ENCODE data around the gene C6orf163.

C6orf163 gene

DNA sequence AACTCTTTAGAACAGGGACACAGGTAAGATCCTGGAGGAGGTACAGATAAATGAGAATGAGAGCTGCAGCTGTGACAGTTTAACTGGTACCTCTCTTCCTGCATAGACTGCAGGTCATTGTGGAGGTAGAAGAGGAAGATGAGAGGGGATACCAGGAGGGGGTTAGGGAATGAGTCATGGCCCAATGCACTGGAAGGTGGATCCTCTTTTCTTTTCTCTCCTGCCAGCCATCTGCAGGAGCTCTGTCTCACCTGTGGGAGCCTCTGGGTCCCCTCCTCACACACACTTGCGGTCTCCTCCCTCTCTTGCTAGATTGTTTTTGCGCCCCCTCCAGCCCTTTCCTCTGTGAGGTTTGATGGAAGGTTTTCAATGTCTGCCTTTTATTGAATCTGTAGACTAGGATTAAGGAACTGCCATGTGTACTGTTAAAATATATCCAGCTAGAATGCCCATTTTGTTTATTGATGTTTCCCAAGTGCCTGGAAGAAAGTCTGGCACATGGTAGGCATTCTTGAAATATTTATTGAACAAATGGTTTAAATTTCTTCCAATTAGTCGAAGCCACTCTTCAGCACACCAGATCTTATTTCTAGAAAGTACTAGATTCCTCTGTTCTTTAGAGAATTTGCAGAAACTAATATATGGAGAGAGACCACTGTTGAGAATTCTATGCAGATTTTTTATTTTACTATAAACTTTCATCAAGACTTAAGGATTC lies 13.0 kb downstream of the C6orf163 start:
- no peak for DNase-seq

DNA sequence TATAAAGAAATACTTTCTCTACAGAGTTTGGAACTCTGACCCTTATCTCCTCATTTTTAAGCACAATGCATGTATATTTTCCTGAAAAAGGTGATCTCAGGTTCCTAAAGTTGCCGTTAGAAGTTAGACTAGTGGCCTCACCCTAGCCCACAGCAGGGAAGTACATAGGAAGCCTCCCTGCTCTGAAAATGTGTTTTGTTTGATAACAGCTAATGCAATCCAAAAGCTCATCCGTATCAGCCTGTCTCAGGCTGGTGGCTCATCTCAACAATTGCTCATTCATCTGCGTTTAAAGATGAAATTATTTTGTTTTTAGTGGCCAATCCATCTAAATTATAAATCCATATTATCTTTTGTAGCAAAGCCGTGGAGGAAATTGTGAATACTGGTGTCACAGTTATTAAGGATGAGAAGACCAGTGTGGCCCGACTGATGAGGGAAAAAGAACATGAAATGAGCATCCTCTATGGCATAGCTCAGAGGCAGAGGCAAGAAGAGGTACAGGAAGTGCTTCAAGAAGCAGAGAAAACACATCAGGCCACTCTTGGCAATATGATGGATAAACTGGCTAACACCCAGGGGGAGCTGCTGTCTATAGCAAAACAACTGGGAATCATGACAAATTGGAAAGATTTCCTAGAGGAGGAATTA lies 20.1 kb downstream of the C6orf163 start:
- DNase-seq: peak; percentile 89

DNA sequence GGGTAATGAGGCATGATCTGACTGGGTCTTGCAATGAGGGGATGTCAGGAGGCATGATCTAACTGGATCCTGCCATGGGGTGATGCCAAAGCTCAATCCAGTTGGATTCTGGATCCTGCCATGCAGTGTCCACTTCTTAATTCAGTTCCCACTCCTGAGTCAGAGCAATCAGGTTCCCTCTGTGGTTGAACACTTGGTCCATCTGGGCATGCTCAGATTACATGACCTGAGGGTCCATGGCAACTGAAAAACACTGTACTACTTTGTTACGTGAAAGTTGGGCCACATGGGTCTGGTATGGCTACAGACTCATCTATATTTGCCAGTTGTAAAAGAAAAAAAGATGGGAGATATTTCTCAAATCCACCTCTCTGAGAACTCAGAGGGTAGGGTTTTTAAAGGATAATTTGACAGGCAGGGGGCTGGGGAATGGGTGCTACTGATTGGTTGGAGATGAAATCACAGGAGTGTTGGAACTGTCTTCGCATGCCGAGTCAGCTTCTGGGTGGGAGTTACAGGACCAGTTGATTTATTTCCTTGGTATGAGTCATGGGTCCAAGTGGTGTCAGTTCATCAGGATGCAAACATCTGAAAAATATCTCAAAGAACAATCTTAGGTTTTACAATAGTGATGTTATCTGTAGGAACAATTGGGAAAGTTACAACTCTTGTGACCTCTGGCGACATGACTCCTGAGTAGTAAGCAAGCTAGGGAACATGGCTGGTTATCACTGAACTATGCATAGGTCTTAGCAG lies 21.6 kb downstream of the C6orf163 start:
- peak; percentile 3 for DNase-seq

DNA sequence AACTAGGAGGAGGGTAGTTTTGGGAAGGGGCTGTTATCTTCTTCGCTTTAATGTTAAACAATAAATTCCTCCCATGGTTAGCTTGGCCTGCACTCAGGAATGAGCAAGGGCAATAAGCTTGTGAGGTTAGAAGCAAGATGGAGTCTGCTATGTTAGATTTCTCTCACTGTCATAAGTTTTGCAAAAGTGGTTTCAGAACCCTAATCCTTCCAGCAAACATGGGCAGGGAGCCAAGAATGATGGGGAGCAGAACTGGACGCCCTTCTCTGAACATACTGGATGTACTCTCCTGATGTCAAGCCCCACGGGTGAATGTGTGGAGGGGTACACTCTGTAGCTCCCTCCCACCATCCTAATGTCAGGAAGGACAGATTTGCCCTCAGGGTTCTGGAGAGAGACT lies 22.3 kb downstream of the C6orf163 start:
- DNase-seq: no peak

DNA sequence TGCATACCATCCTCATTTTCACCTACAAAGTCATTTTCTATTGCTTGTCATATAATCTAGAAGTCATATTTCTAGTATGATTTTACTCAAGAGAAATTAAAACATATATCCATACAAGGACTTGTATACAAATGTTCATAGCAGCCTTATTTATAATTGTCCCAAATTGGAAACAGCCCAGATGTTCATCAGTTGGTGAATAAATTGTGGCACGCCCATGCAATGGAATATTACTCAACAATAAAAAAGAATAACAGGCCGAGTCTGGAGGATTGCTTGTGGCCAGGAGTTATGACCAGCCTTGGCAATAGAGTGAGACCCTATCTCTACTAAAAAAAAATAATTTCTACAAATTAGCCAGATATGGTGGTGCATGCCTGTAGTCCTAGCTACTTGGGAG lies 28.8 kb downstream of the C6orf163 start:
- no peak for DNase-seq

DNA sequence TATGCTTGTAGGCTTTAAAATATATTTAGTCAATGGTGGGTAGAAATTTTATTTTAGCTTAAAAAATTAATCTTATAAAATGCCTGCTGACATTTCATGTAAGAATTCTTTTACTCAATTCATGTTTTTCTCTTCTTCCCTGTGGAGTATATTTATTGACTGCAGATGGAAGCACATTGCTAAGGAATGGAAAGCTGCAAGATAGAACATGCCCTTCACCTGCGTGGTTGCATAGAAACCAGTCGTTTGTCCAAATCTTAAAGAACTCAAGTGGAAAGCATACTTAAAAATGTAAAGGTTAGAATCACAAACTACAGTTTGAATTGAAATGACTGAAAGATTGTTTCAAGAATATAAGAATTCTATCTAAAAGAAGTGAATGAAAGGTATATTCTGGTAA lies 30.7 kb downstream of the C6orf163 start:
- DNase-seq: no peak

DNA sequence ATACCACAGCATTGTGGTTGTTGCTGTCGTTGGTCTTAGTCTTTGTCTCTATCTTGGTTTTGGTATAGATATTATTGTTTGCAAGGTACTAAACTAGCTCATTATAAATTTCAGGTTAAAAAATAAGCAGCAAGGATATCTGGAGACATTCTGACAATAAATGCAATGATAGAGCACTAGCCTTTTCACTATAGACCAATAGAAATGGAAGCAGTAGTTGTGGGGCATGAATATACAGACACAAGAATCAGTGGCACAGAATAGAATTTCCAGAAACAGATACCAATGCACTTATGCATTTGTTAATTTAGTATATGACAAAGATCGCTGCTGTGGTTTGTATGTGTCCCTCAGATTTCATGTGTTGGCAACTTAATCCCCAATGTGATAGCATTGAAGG lies 32.0 kb downstream of the C6orf163 start:
- no peak for DNase-seq

DNA sequence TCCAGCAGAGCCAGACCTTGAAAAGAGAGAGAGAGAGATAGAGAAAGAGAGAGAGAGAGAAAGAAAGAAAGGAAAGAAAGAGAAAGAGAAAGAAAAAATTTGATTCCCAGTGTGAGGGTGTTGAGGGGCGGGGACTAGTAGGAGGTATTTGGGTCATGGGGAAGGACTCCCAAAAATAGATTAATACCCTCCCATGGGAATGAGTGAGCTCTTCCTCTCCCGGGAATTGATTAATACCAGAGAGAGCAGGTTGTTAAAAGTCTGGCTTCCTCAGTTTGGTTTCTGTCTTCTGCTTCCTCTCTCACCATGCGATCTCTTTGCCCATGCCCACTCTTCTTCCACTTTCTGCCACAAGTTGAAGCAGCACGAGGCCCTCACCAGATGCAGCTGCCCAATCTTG lies 34.3 kb downstream of the C6orf163 start:
- DNase-seq: no peak

GRCh38 chr6:87382861-87383260 lies 38.2 kb downstream of the C6orf163 start:
- no peak for DNase-seq

- no peak for DNase-seq
Measured at GRCh38 chr6:87384038-87384437, 39.4 kb downstream of the C6orf163 start.

- no peak for DNase-seq
Measured at GRCh38 chr6:87384449-87384848, 39.8 kb downstream of the C6orf163 start.

GRCh38 chr6:87391334-87391733 lies 46.7 kb downstream of the C6orf163 start:
- peak; percentile 74 for DNase-seq

- DNase-seq: peak; percentile 90
Measured at GRCh38 chr6:87393026-87393622, 48.5 kb downstream of the C6orf163 start.

DNA sequence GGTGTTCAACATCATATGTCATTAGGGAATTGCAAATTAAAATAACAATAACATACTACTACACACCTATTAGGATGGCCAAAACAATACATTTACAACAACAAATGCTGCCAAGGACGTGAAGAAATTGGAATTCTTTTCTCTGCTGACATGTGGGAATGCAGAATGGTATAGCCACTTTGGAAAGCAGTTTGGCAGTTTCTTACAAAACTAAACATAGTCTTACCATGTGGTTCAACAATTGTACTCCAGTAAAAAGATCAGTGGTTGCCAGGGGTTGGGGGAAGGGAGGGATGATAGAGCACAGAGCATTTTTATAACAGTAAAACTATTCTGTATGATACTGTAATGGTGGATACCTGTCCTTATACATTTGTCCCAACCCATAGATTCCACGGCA lies 50.8 kb downstream of the C6orf163 start:
- no peak for DNase-seq

GRCh38 chr6:87396595-87397392 lies 52.2 kb downstream of the C6orf163 start:
- DNase-seq: peak; percentile 76

DNA sequence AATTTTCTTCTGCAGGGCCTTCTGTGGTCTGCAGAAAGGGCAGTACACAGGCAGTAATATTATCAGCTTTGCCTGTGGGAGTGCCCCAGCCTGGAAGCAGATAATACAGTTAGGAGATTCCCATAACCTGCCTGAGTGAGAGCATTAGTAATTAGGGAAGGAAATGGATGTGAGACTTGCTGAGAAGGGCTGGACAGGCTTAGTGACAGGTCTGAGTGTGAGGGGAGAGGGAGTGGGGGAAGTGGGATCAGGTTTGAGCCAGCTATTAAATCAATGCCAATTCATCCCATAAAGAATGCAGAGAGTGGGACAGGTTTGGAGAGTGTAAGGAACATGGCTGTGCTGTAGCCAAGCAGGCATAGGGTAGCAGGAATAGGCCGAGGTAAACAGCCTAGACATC lies 53.0 kb downstream of the C6orf163 start:
- no peak for DNase-seq

DNA sequence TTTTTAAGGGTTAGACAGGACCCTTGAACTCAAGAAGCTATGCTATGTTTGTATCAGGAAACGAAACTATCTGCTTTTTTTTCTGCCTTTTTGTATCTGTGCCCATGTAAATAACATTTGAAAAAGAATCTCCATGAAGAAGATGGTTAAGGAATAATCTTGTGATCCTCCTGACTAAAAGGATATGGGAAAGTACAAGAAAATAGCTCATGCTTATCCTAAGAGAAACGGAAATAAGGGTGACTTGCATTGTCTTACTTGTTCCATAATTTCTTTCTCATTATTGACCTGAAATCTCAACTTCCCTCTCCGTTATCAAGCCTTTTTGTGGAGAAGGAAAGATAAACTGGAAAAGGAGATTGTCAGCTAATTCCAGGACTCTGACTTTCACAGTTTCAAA lies 57.2 kb downstream of the C6orf163 start:
- no peak for DNase-seq

GRCh38 chr6:87407561-87407900 lies 62.9 kb downstream of the C6orf163 start:
- DNase-seq: no peak

- DNase-seq: peak; percentile 93
Measured at GRCh38 chr6:87407901-87408720, 63.5 kb downstream of the C6orf163 start, which contains the start of gene CFAP206. TSS of gene CFAP206 (plus strand) at chr6:87407972. CDS start at chr6:87409840, 1,868 bp downstream.

DNA sequence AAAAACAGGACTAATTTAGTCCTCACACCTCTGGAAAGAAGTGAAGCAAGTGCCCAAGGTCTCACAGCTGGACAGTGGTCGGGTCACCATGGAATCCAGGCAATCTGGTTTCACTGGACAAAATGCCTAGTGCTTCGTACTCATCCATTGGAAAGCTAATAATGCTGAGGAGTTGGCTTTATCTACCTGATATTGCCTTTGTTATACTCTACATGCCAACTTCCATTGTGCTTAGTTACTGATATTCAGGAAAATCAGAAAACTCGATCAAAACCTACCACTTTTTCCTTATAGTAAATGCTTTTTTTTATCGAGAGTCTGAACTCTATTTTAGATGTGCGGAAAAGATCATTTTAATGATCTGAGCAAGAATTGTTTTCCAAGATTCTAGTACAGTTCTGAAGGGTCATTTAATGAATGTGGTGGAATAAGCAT lies 64.1 kb downstream of the C6orf163 start:
- DNase-seq: no peak

Data from hematopoietic multipotent progenitor cell treated with erythropoietin and hydrocortisone succinate and interleukin-3 and kit ligand, for 4 days (in vitro differentiated cells).